GM13977 (cell line): ENCODE data around the gene ELOB.

Source experiments
- DNase-seq: peaks from one replicate; pipeline ENCODE4 v3.0.0; 2012; ENCODE audit warnings: low spot score
- CTCF ChIP-seq: IDR thresholded peaks from 2 replicates; pipeline ENCODE4 v1.5.1; 2012; ENCODE audit warnings: mild to moderate bottlenecking, control low read depth; ENCODE audit not compliant: insufficient read depth; ENCODE audit errors: extremely low read depth, missing control alignments
- in situ Hi-C: fragments of 300-500 bp; cut with MboI; formaldehyde crosslinking; loops from one replicate; pipeline ENCODE4 v1.12.0; 2022; ENCODE audit warnings: low sequenced_read_pairs, low pct_unique_long_range_greater_than_20kb, mixed read lengths, inconsistent platforms; ENCODE audit not compliant: unreplicated experiment

Gene ELOB

GRCh38 chr16:2811703-2812471 is 34.8 kb upstream of the ELOB start:
- in situ Hi-C loops = no loop called here
- DNase-seq = no peak
- TF ChIP-seq CTCF = no peak

GRCh38 chr16:2810651-2811050 is 33.6 kb upstream of the ELOB start:
- no peak for TF ChIP-seq CTCF
- DNase-seq = no peak
- in situ Hi-C loops = no loop called here

GRCh38 chr16:2809149-2809760 is 32.2 kb upstream of the ELOB start:
- DNase-seq = no peak
- in situ Hi-C loops = no loop called here
- no peak for TF ChIP-seq CTCF

GRCh38 chr16:2808181-2808580 is 31.1 kb upstream of the ELOB start:
- TF ChIP-seq CTCF = no peak
- no peak for DNase-seq
- in situ Hi-C loops = no loop called here

GRCh38 chr16:2806286-2806685 is 29.2 kb upstream of the ELOB start:
- TF ChIP-seq CTCF = no peak
- no peak for DNase-seq
- in situ Hi-C loops = no loop called here

- no peak for TF ChIP-seq CTCF
- in situ Hi-C loops = no loop called here
- DNase-seq = no peak
These were observed 27.6 kb upstream of the ELOB start for GRCh38 chr16:2804728-2805127.
